GM18526 (cell line): ENCODE measurements around the gene DBN1.

Source experiments
- POLR2A ChIP-seq: IDR thresholded peaks from 3 replicates; pipeline ENCODE4 v1.6.1; 2011; ENCODE audit not compliant: insufficient read length; ENCODE audit errors: extremely low read depth

The DBN1 gene

GRCh38 chr5:177473443-177474001 lies at the start of gene DBN1:
Gene DBN1 (minus strand): TSS chr5:177473634. CDS start chr5:177473521, 113 bp downstream.
- peak; percentile 5 for TF ChIP-seq POLR2A

GRCh38 chr5:177520916-177521513 lies 47.6 kb upstream of the DBN1 start:
- TF ChIP-seq POLR2A, result no peak

- TF ChIP-seq POLR2A, result no peak
Observed at GRCh38 chr5:177520271-177520670, 46.8 kb upstream of the DBN1 start.

- TF ChIP-seq POLR2A, result no peak
Observed at GRCh38 chr5:177519463-177520235, 46.2 kb upstream of the DBN1 start.

GRCh38 chr5:177516601-177517568 lies 43.5 kb upstream of the DBN1 start, which contains the start of gene DDX41:
Gene DDX41 (minus strand): TSS chr5:177516961. CDS start chr5:177516945, 16 bp downstream.
- TF ChIP-seq POLR2A, result peak; percentile 83

GRCh38 chr5:177515580-177515979 lies 42.1 kb upstream of the DBN1 start:
- no peak for TF ChIP-seq POLR2A

GRCh38 chr5:177514541-177514940 lies 41.1 kb upstream of the DBN1 start:
- no peak for TF ChIP-seq POLR2A

- TF ChIP-seq POLR2A, result no peak
Observed at GRCh38 chr5:177513500-177513899, 40.1 kb upstream of the DBN1 start.

GRCh38 chr5:177512736-177513380 lies 39.4 kb upstream of the DBN1 start:
- no peak for TF ChIP-seq POLR2A

- TF ChIP-seq POLR2A, result no peak
Observed at GRCh38 chr5:177511796-177512675, 38.6 kb upstream of the DBN1 start.

- no peak for TF ChIP-seq POLR2A
Observed at GRCh38 chr5:177511181-177511580, 37.7 kb upstream of the DBN1 start.

- TF ChIP-seq POLR2A, result peak; percentile 40
Observed at GRCh38 chr5:177510567-177511053, 37.2 kb upstream of the DBN1 start.

- TF ChIP-seq POLR2A, result peak; percentile 42
Observed at GRCh38 chr5:177509991-177510566, 36.6 kb upstream of the DBN1 start.
